GM18519 (cell line): Measurements from ENCODE around the gene KIF20B.

Source experiments
- ATAC-seq: cut with Tn5 transposase; IDR thresholded peaks from one replicate; pipeline ENCODE4 v1.9.1; 2021; ENCODE audit warnings: mild to moderate bottlenecking, moderate library complexity; ENCODE audit not compliant: unreplicated experiment, low FRiP score

Gene KIF20B, protein sequence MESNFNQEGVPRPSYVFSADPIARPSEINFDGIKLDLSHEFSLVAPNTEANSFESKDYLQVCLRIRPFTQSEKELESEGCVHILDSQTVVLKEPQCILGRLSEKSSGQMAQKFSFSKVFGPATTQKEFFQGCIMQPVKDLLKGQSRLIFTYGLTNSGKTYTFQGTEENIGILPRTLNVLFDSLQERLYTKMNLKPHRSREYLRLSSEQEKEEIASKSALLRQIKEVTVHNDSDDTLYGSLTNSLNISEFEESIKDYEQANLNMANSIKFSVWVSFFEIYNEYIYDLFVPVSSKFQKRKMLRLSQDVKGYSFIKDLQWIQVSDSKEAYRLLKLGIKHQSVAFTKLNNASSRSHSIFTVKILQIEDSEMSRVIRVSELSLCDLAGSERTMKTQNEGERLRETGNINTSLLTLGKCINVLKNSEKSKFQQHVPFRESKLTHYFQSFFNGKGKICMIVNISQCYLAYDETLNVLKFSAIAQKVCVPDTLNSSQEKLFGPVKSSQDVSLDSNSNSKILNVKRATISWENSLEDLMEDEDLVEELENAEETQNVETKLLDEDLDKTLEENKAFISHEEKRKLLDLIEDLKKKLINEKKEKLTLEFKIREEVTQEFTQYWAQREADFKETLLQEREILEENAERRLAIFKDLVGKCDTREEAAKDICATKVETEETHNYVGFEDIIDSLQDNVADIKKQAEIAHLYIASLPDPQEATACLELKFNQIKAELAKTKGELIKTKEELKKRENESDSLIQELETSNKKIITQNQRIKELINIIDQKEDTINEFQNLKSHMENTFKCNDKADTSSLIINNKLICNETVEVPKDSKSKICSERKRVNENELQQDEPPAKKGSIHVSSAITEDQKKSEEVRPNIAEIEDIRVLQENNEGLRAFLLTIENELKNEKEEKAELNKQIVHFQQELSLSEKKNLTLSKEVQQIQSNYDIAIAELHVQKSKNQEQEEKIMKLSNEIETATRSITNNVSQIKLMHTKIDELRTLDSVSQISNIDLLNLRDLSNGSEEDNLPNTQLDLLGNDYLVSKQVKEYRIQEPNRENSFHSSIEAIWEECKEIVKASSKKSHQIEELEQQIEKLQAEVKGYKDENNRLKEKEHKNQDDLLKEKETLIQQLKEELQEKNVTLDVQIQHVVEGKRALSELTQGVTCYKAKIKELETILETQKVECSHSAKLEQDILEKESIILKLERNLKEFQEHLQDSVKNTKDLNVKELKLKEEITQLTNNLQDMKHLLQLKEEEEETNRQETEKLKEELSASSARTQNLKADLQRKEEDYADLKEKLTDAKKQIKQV (N-terminal part only)

DNA sequence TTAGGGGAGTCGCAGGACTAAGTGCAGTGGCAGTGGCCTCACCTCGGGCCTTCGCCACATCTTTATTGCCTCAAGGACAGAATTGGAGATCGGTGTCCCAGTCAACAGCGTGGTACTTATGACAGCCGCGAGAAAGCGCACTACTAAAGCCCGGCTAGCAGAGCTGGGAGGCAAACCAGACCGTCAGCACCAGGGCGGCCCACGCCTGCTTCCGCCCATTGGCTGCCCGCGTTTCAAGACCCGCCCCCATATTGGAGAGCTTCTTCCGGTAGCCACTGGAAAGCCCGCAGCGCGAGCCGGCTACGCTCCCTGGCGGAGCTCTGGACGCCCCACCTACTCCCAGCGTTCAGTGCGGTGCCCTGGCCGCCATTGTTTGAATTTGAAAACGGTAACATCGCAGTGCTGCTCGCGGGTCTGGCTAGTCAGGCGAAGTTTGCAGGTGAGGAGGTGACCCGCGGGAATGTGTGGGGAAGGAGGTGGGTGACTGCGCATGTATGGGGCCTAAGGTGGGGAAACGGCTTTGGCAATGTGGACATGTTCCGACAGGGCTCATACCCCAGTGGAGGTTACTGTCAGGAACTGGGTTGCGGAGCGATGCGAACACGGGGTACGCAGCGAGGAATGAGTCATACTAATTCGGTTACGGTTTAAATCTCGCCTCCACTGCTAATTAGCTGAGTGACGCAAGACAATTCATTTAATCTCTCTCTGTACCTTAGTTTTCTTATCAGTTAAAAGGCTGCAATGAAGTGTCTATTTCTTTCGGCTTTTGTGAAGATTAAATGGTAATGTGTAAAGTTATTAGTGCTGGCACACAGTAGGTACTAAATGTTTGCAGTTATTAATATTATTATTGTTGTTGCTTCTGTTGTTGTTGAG is at the start of gene KIF20B:
Gene KIF20B (plus strand): TSS at position 349 of the 879 bp plus-strand sequence. CDS start 3,705 bp downstream, outside the sequence.
- ATAC-seq: peak; percentile 92

DNA sequence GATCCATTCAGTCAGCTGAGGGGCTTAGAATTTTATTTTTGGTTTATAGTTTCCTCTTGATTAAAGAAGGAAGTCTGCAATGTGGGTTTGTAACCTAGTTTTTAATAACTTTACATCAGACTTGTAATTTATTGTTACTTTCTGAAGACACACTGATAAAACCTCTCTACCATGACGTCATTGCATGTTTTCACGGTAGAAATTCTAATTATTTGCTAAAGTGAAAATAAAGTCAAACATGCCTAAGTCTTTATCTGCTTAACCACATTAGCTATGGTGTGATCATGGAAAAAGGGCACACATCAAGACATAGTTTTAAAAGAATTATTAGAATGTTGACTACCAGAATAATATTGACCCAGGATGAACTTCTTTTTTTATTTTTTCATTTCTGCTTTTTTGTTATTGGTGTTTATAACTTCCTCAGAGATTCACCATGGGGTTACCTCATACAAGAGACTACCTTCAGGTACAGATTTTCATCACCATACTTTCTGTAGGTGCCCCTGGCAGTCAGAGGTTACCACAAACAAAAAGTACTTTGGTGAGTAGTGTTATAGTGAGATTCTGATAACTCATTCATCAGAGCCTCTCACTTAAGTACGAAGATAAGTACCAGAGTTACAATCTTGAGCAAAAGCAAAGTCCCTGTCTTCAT is 49.3 kb upstream of the KIF20B start:
- ATAC-seq: peak; percentile 57

DNA sequence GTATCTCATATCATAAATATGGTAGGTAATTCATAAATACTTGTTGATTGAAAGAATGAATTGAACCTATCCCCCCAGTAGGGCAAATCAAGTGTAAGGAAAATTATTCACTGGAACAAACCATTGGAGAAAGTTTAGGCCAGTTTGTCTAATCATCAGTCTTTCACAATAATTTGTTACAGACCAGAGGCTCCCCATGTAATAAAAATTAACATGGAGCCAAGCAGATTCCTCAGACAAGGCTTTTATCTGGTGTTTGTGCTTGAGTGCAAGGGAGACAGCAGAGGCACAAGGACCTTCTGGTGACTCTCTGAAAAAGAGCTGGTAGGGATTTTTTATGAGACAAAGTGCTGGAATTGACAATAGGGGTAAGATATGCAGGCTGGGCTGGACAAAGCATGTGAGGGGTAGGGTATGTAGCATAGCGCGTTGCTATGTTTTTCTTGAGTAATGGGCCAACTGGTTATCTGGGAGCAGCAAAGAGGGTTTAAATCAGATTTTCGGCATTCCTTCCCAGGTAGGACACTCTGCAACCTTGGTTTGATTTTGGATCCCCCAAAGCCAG is 48.5 kb upstream of the KIF20B start:
- no peak for ATAC-seq

DNA sequence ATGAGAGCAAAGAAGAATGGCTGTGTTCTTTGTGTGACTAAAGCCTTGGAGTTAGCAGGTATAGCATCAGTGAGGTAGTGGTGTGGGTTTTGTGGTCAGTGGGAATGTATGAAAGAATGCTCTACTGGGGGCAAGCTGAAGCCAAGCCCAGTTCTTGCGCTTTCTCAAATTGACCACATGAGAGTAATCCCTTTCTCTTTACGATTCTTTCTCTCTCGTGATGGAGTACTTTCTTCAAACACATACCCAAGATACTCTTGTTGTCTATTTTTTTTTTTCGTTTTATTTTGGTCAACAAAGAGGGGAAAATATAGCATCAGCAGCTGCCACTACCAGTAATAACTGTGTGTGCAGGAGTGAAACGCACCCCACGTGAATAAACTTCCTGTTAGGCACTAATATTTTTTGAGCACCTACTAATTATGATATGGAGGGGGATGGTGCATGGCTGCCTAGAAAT is 48.0 kb upstream of the KIF20B start:
- ATAC-seq: peak; percentile 33

DNA sequence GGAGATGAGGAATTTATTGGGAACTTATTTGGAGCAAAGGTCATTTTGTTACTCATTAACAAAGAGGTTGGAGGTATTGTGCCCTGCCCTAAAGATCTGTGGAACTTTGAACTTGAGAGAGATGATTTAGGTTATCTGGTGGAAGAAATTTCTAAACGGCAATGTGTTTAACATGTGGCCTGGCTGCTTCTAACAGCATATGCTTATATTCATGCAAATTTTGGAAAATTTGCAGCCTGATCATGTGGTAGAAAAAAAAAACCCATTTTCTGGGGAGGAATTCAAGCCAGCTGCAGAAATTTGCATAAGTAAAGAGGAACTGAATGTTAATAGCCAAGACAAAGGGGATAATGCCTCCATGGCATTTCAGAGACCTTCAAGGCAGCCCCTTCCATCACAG is 45.7 kb upstream of the KIF20B start:
- no peak for ATAC-seq

DNA sequence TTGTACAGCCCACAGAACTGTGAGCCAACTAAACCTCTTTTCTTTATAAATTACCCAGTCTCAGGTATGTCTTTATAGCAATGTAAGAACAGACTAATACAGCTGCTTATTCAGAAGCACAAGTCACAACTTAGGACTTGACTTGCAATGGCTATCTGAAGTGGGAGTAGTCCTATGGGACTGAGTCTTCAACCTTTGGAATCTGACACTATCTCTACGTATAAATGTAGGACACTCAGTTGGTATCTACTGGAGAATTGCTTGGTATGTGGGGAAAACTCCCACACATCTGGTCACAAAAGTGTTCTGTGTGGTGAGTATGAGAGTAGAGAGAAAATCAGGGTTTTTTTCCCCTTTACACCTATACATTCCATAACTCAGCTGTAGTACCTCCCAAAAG is 44.1 kb upstream of the KIF20B start:
- no peak for ATAC-seq

DNA sequence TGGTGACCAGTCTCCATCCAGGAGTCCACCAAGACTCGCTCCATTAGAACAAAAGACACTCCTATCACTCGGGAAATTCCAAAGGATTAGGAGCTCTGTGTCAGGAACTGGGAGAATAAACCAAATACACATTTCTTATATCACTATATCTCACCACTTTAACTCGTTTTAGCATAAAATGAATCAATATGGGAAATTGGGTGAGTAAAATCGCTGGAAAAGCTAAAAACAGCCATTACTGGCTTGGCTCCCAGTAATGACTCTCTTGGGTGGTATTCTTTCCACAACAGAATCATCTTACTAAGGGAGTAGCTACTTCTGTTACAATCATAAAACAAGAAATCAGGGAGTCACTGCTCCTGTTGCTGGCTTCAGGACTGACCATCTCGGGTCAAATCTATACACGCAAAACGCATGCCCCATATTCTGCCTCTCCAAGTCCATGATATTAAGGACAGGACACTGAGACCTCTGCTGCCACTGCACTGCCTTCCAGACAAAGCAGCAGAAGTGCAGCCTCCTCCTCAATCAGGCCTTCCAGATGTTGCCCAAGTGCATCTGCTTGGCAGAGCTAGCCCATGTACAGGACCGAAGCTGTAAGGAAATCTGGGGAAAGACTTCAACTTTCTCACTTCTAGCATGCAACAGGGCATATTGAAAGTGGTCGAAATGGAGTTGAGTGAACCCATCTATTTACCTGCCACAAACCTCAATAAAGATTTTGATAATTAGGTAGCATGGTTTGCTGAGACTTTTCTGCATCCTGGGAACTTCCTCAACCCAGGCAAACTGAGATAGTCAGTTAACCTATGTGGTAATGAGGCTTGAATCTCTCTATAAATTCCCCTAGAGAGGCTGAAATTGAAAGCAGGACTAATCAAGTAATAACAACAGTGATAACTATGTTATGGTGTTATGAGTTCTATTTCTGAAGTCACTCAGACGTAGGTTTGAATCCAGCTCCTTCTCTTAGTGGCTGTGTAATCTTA is 42.0 kb upstream of the KIF20B start:
- ATAC-seq: no peak

DNA sequence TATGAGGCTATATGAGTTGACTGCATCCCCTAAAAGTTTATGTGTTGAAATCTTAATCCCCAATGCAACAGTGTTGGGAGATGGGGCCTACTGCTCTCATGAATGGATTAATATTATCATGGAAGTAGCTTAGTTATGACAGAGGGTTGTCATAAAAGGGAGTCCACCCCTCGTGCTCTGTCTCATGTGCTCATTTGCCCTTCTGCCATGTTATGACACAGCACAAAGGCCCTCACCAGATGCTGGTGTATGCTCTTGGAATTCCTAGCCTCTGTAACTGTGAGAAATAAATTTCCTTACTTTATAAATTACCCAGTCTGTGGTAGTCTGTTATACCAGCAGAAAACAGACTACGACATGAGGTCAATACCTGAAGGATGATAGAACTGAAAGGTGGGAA is 38.8 kb upstream of the KIF20B start:
- ATAC-seq: no peak

DNA sequence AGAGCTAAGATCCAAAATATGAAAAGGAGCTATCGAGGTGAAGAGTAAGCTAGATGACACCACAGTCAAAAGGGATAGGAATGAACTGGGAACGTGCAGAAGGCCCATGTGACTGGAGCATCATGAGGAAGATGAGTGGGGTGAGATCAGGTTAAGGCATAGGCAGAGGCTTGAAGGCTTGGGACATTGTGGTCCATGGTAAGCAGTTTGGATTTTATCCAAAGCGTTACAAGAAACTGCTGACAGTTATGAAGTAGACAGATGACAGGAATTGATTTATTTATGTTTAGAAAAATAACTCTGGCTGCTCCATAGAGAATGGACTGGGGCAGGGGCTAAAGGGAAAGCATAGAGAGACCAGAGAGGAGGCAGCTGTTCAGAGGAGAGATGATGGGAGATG is 38.2 kb upstream of the KIF20B start:
- no peak for ATAC-seq

DNA sequence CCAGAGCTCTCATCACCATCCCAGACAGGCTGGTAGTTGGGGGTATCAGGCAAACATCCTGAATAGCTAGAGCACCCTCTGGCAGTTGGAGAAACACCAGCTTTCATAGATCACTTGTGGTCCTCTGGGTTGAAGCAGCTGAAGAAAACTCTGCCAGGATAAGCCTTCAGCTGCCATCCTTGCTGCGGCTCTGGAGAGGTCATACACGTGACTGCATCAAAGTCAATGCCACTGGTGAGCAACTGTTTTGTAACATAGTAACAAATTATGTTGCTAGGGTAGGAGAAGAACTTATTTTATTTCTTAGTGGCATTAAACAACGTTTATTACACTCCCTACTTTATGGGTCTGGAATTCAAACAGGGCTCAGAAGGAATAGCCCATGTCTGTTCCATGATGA is 37.2 kb upstream of the KIF20B start:
- ATAC-seq: no peak

DNA sequence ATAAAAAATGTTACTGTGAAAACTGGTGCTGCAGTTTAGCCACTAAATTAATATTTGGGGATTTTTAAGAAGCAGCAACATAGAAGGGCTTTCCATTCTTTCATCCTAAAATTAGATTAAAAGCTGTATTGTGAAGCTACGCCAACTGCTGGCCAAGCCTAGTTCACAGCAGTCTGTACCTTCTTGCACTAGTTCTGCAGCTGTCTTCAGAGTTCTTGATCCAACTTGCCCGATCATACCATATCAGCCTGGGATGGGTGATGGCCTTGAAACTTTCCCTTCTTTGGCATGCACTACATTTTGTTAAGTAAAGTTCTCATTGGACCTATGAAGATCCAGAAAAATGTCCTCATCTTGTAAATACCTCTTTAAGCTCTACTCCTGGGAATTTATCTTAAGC is 36.1 kb upstream of the KIF20B start:
- no peak for ATAC-seq

DNA sequence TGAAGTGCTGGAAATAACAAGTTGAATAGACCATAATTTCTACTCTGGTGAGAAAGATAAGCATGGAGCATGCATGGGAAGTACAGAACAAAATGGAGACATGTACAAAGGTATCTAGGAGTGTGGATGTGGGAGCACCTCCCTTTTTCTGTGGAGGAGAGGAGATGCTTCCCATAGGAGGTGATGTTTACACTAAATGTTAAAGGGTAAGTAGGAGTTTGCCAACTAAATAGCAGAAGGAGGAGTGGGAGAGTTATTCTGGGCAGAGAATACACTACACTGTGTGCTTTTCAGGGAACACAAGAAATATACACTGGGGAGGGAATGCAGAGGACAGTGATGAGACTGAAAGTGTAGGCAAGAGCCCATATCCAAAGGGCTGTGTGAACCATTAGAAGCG is 35.3 kb upstream of the KIF20B start:
- no peak for ATAC-seq

DNA sequence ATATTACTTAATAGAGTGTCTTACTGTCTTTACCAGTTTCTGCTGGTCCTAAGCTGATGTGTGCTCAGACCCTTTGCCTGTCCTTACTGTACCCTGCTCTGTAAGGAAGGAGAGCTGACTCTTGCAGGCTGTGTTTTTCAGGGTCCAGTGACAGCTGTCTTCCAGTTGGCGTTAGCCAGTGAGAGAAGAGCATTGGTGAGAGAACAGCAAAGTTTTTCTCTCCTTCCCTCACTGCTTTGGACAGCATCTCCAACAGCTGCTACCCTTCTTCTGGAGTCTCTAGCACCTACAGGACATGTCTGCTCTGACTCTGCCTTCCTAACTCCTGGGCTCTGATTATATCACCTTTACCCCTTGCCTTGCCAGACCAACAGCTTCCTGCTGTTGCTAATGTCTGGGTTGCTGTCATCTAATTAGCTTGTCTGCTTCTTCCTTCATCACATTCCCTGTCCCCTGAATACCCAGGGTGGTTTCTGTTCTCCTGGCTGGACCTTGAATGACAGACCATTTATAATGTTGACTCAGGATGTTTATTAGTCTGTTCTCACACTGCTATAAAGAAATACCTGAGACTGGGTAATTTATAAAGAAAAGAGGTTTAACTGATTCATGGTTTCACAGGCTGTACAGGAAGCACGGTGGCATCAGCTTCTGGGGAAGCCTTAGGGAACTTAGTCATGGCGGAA is 32.9 kb upstream of the KIF20B start:
- no peak for ATAC-seq

DNA sequence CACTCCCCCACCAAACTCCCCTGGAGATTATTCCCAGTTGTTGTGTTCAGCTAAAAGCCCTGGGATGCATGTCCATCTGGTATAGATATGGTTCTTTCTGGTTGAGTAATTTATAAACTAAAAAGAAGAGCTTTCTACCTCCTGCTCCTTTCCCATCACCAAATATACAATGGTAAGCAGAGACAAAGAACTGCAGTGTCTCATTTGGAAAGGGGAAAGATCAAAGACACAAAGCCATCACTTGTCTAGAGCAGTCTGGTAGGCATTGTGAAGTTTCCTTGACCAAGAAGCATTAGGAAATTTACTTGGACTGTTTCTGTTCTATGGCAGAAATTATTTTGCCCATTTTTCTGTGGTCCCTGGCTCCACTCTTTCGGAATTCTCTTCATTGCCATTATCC is 31.4 kb upstream of the KIF20B start:
- no peak for ATAC-seq

DNA sequence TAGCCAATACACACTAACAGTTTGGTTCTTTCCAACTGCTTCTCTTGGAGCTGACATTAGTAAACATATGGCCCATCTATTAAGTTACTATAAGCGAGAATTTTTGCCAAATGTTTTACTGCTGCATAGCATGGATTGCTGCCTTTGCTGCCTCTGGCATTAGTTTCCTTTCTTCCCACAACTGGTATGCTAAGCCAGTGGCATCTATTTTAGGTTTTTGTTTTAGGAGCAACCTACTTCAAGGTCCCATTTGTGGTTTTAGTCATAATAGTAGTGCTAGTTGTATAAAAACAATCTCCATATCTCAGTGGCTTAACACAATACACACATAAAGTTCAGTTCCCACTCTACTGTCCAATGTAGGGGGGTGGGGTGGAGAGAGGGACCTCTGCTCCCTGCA is 30.5 kb upstream of the KIF20B start:
- ATAC-seq: no peak

DNA sequence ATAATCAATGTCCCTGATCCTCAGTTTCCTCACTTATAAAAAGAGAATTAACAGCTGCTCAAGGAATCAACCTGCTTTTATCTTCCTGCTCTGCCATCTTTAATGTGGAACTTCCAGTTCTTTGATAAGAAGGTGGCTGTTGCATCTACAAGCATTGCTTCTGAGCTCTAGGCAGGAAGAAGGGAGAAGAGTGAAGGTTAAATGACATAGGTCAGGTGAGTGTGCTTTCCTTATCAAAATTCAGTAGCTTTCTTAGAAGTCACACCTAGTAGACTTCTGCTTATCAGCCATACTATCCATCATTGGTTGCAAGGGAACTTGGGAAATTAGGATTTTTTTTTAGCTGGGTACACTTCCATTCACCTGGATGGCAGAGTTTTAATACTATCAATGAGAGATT is 24.0 kb upstream of the KIF20B start:
- ATAC-seq: no peak

DNA sequence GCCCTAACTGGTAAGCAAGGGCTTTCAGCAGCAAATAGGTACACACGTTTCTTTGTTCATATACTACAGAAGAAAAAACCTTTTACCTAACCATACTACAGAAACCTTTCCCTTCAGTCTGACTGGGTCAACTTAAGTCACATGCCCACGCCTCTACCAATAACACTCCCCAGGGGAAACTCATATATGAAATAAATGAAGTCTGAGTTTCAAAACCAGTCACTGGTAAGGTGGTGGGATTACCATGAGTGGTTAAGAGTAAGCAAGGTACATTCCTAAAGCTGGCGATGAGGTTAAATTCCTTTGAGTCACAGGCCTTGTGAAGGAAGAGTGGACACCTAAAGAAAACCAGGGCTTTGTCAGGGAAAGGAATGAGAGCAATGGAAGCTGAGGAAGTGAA is 21.4 kb upstream of the KIF20B start:
- peak; percentile 62 for ATAC-seq
